ENCODE results near the gene LHX5. TPM values are rescaled to one million over a fixed set of nuclear protein-coding genes. Genes with fewer than 3 reads are reported as not detected.
"Not testable (repeated sequence)": the region's sequence is repeated elsewhere in the genome, so short reads cannot be mapped to it uniquely, and the experiment has no call there.

Gene LHX5
- not detected for total RNA-seq
- long read RNA-seq = 0 reads

GRCh38 chr12:113471619-113472171 lies at the start of gene LHX5:
TSS of gene LHX5 (minus strand) at chr12:113471871. CDS start at chr12:113471498, 373 bp downstream.
- ATAC-seq (ENCODE audit: poor library complexity) = no peak
- intact Hi-C loops (cut with DNase I) = no loop called here
- no peak for DNase-seq

GRCh38 chr12:113519464-113520307 lies 48.0 kb upstream of the LHX5 start:
- intact Hi-C loops (cut with DNase I) = no loop called here
- DNase-seq (no peak), ATAC-seq (ENCODE audit: poor library complexity) (no peak)

GRCh38 chr12:113515082-113515856 lies 43.6 kb upstream of the LHX5 start:
- ATAC-seq (ENCODE audit: poor library complexity) (no peak), DNase-seq (no peak)
- intact Hi-C loops (cut with DNase I) = no loop called here

GRCh38 chr12:113514602-113515001 lies 42.9 kb upstream of the LHX5 start:
- ATAC-seq (ENCODE audit: poor library complexity) (no peak), DNase-seq (no peak)
- intact Hi-C loops (cut with DNase I) = no loop called here

GRCh38 chr12:113512568-113512967 lies 40.9 kb upstream of the LHX5 start:
- ATAC-seq (ENCODE audit: poor library complexity) = no peak
- no peak for DNase-seq
- intact Hi-C loops (cut with DNase I) = no loop called here

GRCh38 chr12:113506867-113507266 lies 35.2 kb upstream of the LHX5 start:
- DNase-seq = no peak
- intact Hi-C loops (cut with DNase I) = no loop called here
- ATAC-seq (ENCODE audit: poor library complexity) = no peak

GRCh38 chr12:113505941-113506340 lies 34.3 kb upstream of the LHX5 start:
- ATAC-seq (ENCODE audit: poor library complexity) = no peak
- DNase-seq = no peak
- intact Hi-C loops (cut with DNase I) = no loop called here

- no peak for DNase-seq
- no peak for ATAC-seq (ENCODE audit: poor library complexity)
- intact Hi-C loops (cut with DNase I) = no loop called here
Measured at GRCh38 chr12:113504917-113505316, 33.2 kb upstream of the LHX5 start.

GRCh38 chr12:113500782-113501311 lies 29.2 kb upstream of the LHX5 start:
- intact Hi-C loops (cut with DNase I) = no loop called here
- ATAC-seq (ENCODE audit: poor library complexity) (no peak), DNase-seq (no peak)

GRCh38 chr12:113500306-113500675 lies 28.6 kb upstream of the LHX5 start:
- DNase-seq = no peak
- intact Hi-C loops (cut with DNase I) = no loop called here
- no peak for ATAC-seq (ENCODE audit: poor library complexity)

GRCh38 chr12:113498490-113498889 lies 26.8 kb upstream of the LHX5 start:
- DNase-seq (no peak), ATAC-seq (ENCODE audit: poor library complexity) (no peak)
- intact Hi-C loops (cut with DNase I) = no loop called here

GRCh38 chr12:113497693-113498092 lies 26.0 kb upstream of the LHX5 start:
- no peak for ATAC-seq (ENCODE audit: poor library complexity)
- DNase-seq = no peak
- intact Hi-C loops (cut with DNase I) = no loop called here

GRCh38 chr12:113495941-113496340 lies 24.3 kb upstream of the LHX5 start:
- intact Hi-C loops (cut with DNase I); DNase-seq; ATAC-seq (ENCODE audit: poor library complexity): not testable (repeated sequence)

- DNase-seq = no peak
- no peak for ATAC-seq (ENCODE audit: poor library complexity)
- intact Hi-C loops (cut with DNase I) = no loop called here
Measured at GRCh38 chr12:113488322-113488721, 16.7 kb upstream of the LHX5 start.

- no peak for ATAC-seq (ENCODE audit: poor library complexity)
- intact Hi-C loops (cut with DNase I) = no loop called here
- no peak for DNase-seq
Measured at GRCh38 chr12:113486722-113487121, 15.1 kb upstream of the LHX5 start.

- no peak for DNase-seq
- ATAC-seq (ENCODE audit: poor library complexity) = no peak
- intact Hi-C loops (cut with DNase I) = no loop called here
Measured at GRCh38 chr12:113485330-113485729, 13.7 kb upstream of the LHX5 start.

- intact Hi-C loops (cut with DNase I) = no loop called here
- DNase-seq (no peak), ATAC-seq (ENCODE audit: poor library complexity) (no peak)
Measured at GRCh38 chr12:113482334-113482733, 10.7 kb upstream of the LHX5 start.

- ATAC-seq (ENCODE audit: poor library complexity) = no peak
- intact Hi-C loops (cut with DNase I) = no loop called here
- no peak for DNase-seq
Measured at GRCh38 chr12:113480336-113480971, 8.8 kb upstream of the LHX5 start.

Data from Right ventricle myocardium superior (tissue), 1 donor.